NCI-H128 (cell line): ENCODE results near the gene SLC2A9.
"Not testable (repeated sequence)": the region's sequence is repeated elsewhere in the genome, so short reads cannot be mapped to it uniquely, and the experiment has no call there.

Experiments used
- DNase-seq: peaks from one replicate; lab custom pipeline; 2025; ENCODE audit not compliant: unreplicated experiment; lab: John Stamatoyannopoulos, UW

Gene SLC2A9

DNA sequence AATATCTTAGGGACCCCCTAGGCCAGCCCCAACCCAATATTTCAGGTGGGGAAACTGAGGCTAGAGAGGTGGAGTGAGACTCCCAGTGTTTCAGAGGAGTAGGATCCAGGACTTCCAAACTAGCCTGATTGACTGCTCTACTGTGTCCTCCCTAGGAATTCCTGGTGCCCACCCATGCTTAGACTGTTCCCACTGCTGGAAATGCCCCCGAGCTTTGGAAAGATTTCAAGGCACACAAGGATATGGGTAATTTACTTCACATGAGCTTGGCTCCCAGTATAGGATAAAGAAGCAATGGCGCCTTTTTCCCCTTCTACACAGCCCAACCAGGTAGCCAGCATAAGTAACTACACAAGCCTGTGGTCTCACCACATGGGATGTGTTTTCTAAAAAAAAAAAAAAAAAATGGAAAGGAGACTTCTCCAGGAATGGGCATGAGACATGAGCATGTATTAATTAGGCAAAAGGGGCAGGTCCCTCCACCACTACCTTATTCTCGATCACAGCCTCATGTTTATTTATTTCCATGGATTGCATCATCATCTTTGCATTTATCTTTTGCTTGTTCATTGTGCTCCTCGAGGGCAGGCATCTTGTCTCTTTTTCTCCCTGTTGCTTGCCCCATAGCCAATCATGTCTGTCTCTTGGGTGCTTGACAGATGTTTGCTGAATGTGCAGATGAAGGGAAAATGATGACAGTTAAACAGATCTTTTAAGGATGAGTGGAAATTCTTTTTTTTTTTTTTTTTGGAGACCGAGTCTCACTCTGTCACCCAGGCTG lies 173.1 kb downstream of the SLC2A9 start:
- DNase-seq, result no peak

DNA sequence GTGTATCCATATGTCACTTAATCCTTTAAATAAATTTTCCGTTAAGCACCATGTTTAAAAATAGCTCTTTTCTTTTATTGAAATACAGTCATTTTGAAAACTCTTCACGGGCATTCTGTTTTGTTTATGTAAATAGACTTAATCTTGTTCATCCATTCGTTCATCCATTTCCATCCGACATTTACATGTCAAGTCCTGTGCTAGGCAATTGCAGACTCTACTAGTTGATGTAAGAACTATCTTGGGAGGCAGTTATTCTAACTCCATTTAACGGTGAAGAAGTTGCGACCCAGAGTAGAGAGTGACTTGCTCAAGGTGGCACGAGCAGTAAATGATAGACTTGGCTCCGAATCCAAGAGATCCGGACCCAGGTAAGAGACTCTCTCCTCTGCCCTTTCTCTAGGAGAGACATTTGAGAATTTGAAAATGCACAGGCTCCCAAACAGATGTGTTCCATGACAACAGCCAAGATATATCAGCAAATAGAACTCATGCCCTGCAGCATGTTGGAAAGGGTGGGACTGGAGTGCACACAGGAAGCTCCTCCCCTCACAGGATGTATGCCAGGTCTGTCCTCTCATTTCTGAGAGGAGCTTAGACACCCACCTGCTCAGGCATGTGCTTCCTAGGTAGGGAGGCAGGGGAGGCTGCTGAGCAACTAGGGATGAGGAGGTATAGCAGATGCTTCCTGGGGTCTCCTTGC lies 175.4 kb downstream of the SLC2A9 start:
- DNase-seq, result no peak

DNA sequence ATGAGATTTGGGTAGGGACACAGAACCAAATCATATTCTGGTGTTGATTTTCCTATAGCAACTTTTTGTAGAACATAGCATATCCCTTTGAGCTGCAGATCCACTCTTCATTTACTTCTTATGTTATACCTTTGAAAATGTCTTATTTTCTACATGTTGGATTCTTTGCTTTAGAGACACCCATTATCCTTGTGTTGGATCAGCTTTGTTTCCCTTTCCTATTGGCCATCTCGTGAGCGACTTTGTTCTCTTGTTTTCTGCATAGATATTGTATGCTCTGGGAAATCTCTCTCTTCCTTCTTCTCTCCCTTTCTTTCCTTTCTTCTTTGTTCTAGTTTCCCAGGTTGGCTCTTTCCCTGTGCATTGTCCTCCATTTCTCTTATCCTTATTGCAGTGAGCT lies 180.2 kb downstream of the SLC2A9 start:
- DNase-seq, result no peak

DNA sequence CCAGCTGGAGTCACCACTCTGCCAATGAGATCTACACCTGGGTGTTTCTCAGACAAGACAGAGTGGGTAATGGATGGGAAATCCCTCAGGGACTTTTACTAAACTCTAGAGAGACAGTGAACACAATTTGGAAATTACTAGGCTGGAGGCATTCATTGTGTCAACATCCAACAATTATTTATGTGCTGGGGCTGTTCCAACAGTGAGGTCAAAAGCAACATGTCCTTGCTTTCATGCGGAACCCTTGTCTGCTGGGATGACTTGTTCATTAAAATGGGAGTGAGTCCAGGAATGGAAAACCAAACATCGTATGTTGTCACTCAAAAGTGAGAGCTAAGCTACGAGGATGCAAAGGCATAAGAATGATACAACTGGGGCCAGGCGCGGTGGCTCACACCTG lies 185.9 kb downstream of the SLC2A9 start:
- DNase-seq, result no peak

DNA sequence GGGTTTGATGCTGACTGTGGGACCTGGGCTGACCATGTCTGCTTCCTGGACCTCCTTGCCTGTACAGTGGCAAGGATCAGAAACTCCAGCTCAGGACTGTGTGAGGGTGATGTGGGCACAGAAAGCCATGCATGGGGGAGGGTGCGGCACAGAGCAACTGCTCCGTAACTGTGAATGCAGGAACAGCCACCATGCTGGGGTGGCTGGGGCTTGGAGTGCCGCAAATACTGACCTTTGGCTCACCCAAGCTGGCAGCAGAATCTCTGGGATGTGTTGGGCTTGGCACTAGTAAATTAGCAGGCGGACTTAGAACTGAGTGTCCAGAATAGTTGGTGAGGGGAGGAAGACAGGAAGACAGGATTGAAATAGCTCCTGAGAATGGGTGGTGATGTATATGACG lies 187.9 kb downstream of the SLC2A9 start:
- DNase-seq, result no peak

DNA sequence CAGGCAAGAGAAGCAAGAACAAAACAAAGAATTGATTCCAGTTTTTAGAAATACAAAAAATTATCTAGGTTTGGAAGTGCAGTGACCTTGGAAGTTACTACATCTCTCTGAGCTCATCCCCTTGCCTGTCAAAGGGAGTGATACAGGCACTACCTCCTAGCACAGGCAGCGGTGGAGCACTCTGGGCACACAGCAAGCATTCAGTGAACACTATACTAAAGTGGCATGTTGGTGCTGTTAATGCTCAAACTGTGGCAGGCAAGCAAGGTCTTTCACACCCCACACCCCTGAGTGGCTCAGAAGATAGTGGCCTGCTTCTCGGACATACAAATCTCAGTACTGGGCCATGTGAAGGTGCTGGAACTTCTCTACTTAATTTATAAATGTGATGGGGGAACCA lies 188.7 kb downstream of the SLC2A9 start:
- DNase-seq, result no peak

DNA sequence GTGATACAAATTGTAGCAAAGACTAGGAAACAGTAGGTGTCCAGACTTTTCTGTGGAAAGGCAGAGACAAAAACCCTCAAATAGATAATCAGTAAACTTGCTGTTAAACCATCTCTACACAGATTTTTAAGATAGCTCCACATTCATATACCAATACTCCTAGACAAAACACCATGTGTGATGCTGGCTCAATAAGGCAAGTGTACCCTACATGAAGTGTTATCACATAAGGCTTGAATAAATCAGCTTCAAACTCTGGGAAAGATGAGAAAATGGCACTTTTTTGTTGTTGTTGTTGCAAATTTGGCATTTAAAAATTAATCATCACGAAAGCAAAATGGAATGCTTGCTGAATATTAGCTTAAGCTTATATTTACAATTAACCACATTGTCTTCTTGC lies 194.7 kb downstream of the SLC2A9 start:
- DNase-seq, result no peak

DNA sequence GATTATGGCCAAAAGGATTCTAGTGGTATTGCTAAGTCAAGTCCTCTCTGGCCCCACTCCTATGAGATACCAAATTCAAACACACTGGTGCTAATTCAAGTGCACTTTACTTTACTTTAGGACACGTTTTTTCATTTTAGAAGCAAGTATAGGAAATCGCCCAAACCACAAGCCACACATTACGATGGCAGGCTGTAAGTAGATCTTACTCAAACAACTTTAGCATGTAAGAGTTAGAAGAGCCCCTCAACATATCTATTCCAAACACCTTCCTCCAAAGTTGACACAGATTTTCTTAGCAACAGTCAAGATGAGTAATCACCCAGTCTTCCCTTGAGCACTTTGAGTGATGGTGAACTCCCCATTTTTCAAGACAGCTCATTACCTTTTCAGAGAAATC lies 196.2 kb downstream of the SLC2A9 start:
- DNase-seq, result no peak

DNA sequence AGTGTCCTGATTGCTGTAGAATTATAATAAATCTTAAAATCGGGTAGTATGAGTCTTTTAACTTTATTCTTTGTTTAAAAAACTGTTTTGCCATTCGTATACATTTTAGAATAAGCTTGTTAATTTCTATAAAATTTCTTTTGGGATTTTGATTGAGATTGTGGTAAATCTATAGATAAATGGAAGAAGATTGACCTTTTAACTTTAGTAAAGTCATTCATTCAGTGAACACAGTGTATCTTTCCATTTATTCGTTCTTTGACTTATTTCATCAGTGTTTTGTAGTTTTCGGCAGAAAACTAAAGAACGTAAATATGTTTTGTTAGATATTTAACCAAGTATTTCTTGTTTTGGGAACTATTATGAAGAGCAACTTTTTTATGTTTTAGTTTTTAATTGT lies 201.0 kb downstream of the SLC2A9 start:
- DNase-seq, result no peak

DNA sequence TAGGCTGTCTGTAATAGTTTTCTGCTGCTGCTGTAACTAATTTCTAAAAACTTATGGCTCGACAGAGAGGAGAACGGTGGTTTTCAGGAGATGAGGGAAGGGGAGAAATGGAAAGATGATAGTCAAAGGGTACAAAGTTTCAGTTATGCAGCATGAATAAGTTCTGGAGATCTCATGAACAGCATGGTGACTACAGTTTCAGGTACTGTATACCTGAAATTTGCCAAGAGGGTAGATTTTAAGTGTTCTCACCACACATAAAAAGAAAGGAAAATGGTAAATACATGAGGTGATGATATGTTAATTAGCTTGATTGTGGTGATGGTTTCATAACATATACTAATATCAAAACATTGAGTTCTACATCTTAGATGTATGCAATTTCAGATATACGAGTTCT lies 205.0 kb downstream of the SLC2A9 start:
- DNase-seq, result no peak

DNA sequence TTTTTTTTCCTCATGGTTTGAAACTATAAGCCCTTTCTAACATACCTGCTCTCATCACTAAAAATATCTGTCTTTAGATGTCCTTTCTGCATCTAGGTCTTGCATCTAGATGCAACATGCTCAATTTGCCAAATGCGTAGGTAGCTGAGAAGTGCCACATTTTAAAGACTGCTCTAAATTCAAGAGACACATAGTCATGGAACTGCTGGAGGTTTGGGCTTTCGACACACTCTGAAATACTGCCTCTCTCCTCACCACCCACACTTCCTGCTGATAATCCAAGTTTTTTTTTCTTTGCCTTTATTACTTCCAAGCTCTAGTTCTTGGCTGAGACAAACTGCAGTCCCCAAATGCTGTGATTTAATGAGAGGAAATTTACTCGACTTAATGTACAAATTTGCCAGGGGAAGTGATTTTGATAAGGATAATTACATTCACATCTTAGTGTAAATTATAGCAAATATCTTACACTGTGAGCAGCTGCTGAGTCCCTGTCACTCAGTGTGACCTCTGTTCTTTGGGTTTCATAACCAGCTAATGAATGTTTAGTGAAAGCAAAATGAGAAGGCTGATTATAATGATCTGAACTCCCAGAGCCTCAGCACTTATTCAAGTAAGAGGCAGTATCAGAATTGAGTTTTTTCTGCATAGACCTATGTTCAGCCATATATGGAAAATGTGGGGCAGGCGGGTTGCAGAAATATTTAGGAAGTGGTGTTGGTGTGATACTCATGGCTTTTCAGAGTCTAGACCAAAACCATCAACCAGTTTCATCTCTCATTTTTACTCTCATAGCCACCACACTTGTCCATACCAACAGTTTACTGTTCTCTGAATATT lies 208.6 kb downstream of the SLC2A9 start:
- no peak for DNase-seq

DNA sequence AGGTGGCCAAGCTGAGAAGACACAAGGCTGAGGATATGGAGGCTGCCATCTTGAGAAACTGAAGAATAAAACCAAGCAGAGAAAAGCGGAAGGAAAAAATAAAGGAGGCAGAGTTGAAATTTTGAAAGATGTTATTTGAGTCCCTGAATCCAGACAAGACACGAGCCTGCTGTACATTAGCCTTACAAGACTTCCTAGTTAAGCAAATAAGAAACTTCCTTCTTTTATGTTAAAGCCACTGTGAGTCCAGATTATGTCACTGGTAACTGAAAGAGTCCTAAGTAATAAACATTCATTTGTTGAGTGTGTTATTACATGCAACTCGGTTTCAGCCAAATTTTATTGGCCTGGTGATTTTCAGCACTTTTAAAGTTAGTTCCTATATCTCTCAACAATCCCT lies 209.5 kb downstream of the SLC2A9 start:
- no peak for DNase-seq

DNA sequence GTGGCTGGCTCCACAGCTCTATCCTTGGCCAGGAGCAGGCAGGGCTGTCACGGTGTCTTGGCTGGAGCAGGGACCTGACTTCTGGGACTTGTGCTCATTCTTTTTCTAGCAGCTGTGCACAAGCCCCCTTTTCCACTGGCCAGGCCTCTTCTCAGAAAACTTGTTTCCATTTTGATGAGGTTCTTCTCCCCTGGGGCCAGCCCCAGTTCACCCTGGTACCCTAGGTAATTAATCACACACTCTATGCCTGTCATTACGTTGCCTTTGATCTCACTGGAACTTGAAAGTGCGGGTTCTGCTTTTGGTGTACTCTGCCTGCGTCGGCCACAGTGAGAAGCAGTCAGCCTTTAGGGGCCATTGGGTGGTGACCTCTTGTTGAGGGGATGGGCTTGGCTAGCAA lies 213.2 kb downstream of the SLC2A9 start:
- no peak for DNase-seq

DNA sequence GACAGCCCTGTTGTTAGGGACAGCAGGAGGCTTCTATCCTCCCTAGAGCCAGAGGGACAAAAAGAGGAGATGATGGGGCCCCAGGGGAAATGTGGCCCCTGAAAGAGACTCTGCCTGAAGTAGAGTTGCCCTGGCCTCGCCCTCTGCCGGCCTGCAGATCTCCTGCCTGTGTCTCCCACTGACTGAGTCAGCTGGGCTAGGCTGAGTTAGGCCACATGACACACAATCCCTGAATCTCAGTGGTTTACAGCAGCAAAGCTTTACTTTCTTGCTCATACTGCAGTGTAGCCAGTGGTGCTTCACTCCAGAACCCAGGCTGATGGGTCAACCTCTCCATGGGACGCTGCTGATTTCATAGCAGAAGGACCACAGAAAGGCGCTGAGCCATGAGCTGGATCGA lies 216.4 kb downstream of the SLC2A9 start:
- no peak for DNase-seq

DNA sequence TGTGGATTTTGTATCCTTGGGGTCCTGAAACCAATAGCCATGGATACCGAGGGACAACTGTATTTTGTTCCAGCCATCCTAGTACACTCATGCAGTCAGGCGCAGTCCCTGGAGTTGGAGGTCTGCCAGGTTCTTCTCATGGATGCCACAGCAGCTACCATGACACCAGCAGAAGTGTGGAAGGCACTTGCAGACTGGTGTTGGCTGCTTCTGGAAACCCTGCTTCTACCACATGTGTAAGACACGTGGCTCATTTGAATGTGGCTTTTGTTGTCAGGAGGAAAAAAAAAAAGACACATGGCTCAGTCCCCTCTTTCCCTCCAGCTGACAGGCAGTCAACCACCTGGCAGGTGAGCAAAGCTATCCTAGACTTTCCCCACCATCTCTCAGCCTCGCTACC lies 220.4 kb downstream of the SLC2A9 start:
- DNase-seq, result no peak

DNA sequence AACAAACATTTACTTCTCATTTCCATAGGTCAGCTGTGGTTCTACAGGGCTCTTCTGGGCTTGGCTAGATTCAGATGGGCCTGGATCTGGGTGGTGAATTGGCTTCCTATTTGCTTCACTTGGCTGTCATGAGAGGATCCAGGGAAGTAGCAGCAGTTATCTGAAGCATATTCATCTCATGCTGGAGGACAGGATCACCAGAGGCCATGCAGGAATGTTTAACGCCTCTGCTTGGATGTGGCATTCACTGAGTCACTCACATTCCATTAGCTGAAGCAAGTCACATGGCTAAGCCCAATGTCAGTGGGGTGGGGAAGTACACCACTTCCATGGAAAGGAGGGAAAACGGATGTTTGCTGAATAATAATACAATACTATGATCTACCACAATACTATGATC lies 224.7 kb downstream of the SLC2A9 start:
- DNase-seq, result not testable (repeated sequence)

DNA sequence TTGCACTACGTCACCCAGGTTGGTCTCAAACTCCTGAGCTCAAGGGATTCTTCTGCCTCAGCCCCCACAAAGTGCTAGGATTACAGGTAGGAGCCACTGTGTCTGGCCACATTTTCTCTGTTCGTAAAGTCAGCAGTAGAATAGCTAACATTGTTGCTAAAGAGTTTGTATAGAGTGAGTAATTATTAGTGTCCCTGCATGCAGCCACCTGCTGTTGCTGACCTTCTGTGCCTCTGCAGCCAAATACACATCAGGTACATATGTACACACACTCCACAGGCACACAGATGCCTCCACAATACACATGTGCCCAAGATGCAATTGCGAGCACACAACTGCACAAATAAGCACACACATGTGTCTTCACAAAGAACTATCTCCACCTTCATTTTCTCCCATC lies 228.9 kb downstream of the SLC2A9 start:
- no peak for DNase-seq

DNA sequence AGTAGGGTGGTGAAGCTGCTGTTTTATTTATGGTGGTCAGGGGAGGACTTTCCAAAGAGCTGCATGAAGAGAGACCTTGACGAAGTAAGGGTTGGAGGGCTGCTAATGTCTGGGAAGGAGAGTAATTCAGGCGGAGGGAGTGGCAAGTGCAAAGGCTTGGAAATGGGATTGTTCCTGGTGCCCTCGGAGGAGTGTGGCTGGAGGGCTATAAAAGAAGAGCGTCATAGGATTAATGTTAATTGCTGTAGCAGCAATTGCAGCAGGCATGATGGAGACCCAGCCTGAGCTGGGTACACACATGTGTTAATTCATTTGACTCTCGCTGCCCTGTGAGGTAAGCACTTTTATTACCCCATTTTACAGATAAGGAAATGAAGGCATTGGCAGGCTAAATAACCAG lies 235.4 kb downstream of the SLC2A9 start:
- not testable (repeated sequence) for DNase-seq

DNA sequence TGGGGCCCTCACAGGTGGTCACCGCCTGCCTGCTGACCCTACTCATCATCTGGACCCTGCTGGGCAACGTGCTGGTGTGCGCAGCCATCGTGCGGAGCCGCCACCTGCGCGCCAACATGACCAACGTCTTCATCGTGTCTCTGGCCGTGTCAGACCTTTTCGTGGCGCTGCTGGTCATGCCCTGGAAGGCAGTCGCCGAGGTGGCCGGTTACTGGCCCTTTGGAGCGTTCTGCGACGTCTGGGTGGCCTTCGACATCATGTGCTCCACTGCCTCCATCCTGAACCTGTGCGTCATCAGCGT lies 239.2 kb downstream of the SLC2A9 start:
- DNase-seq, result no peak

DNA sequence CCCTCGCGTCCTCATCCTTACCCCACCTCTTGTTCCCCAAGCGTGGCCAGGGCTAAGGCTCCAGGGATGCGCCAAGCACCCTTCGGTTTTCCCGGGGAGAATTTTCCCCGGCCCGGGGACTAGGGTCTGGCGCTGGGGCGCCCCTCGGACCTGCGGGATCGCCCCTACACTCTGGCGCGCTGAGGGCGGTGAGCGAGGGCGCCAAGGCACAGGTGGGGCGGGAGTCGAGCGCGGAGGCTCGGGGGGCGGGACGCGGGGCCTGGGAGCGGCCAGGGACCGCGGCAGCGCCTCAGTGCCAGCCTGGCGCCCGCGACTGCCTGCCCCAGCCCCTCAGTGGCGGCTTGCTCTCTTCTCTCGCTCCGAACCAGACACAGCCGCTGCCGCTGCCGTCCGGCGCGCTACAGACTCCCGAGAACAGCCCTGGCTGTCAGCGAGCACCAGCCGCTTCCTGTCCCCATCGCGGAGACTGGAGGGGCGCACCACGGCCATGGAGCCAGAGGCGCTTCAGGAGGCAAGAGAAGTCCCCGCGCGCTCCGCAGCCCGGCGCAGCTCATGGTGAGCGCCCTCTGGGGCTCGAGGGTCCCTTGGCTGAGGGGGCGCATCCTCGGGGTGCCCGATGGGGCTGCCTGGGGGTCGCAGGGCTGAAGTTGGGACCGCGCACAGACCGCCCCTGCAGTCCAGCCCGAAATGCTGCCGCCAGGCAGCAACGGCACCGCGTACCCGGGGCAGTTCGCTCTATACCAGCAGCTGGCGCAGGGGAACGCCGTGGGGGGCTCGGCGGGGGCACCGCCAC lies 239.8 kb downstream of the SLC2A9 start, which contains the start of gene DRD5:
TSS of gene DRD5 (plus strand) at position 292 of the 793 bp plus-strand sequence. CDS start at position 688, 396 bp downstream.
- DNase-seq, result no peak
